Measurements from ENCODE around the gene PLPP3. TPM values are rescaled to one million over a fixed set of nuclear protein-coding genes. Genes with fewer than 3 reads are reported as not detected.

PLPP3 gene
- total RNA-seq, 1 experiment from 2014 or later: 8.2 TPM

GRCh38 chr1:56627019-56627635 is 47.8 kb upstream of the PLPP3 start:
- Histone ChIP-seq H3K4me1 (ENCODE audit: control insufficient read depth, insufficient read depth, low read length) (peaks cover 9% of the 10 kb centered on the region; the same call in 1 of the 2 replicates), H3K36me3 (ENCODE audit: control insufficient read depth, insufficient read depth, low read length) (no peaks in the 10 kb centered on the region), H3K4me3 (ENCODE audit: low read depth in 2 of 2, low read length in 2 of 2) (no peak overlapping the region), H3K27me3 (ENCODE audit: control insufficient read depth, insufficient read depth, low read length) (no peaks in the 10 kb centered on the region), H3K9me3 (ENCODE audit: control insufficient read depth, insufficient read depth, low read depth, low read length) (no peaks in the 10 kb centered on the region), H3K27ac (ENCODE audit: low read length) (no peak overlapping the region; the same call in 1 of the 2 replicates)
- intact Hi-C loops (cut with micrococcal nuclease; ENCODE audit: unreplicated experiment): no loop called here
- ATAC-seq (no peak), DNase-seq (ENCODE audit: low read depth, low spot score) (no peak)
- ChIA-PET POLR2A (no interaction called here), CTCF (interaction anchor here (0.6 kb wide), 1 partner anchor 38 kb away, joined by 3 read pairs; no protein-coding TSS in a partner anchor)
- in situ Hi-C loops (cut with HindIII; ENCODE audit: low pct_unique_long_range_greater_than_20kb, low sequenced_read_pairs): no loop called here
- no TSS peak for BruUV-seq (replicated peaks)
- TF ChIP-seq, protein P1, sequence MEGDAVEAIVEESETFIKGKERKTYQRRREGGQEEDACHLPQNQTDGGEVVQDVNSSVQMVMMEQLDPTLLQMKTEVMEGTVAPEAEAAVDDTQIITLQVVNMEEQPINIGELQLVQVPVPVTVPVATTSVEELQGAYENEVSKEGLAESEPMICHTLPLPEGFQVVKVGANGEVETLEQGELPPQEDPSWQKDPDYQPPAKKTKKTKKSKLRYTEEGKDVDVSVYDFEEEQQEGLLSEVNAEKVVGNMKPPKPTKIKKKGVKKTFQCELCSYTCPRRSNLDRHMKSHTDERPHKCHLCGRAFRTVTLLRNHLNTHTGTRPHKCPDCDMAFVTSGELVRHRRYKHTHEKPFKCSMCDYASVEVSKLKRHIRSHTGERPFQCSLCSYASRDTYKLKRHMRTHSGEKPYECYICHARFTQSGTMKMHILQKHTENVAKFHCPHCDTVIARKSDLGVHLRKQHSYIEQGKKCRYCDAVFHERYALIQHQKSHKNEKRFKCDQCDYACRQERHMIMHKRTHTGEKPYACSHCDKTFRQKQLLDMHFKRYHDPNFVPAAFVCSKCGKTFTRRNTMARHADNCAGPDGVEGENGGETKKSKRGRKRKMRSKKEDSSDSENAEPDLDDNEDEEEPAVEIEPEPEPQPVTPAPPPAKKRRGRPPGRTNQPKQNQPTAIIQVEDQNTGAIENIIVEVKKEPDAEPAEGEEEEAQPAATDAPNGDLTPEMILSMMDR (IDR thresholded peaks at IDR 0.05): no peak
- TF ChIP-seq POLR2AphosphoS5 (IDR thresholded peaks at IDR 0.05; ENCODE audit: low read depth, low read length) (no peak), REST (IDR thresholded peaks at IDR 0.05; ENCODE audit: insufficient read depth in 1 of 2, low read depth in 2 of 2, low read length in 1 of 2) (no peak), TCF7L2 (IDR thresholded peaks at IDR 0.05; ENCODE audit: low read depth, low read length) (no peak), SIN3A (IDR thresholded peaks at IDR 0.05; ENCODE audit: borderline replicate concordance, insufficient read depth, low read depth, low read length) (no peak)

DNA sequence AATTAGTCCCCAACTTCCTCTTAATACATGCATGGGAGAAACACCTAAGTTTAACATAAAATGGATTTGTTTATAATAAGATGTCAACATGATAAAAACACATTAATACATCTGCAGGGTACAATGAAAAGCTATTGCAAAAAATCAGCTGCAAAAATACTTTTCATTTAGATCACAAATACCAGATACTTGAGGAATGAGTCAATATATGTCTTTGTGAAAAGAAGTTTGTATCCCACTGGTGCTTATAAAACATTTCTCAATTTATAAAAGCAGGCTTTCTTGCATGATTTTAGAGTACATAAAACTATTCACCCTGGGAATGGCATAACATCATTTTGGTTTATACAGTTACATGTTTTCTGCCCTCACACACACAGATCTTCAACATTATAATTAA is 47.2 kb upstream of the PLPP3 start:
- H3K4me3 ChIP-seq (ENCODE audit: low read depth in 2 of 2, low read length in 2 of 2): no peak overlapping the region
- DNase-seq (ENCODE audit: low read depth, low spot score) (no peak), ATAC-seq (no peak)
- H3K4me1 ChIP-seq (ENCODE audit: control insufficient read depth, insufficient read depth, low read length): peaks cover 9% of the 10 kb centered on the region; the same call in 1 of the 2 replicates
- in situ Hi-C loops (cut with HindIII; ENCODE audit: low pct_unique_long_range_greater_than_20kb, low sequenced_read_pairs) (no loop called here), intact Hi-C loops (cut with micrococcal nuclease; ENCODE audit: unreplicated experiment) (no loop called here)
- CTCF ChIA-PET: no interaction called here
- H3K27ac ChIP-seq (ENCODE audit: low read length): no peak overlapping the region; the same call in 1 of the 2 replicates
- BruUV-seq (replicated peaks): no TSS peak
- H3K36me3 ChIP-seq (ENCODE audit: control insufficient read depth, insufficient read depth, low read length): no peaks in the 10 kb centered on the region
- no peaks in the 10 kb centered on the region for H3K9me3 ChIP-seq (ENCODE audit: control insufficient read depth, insufficient read depth, low read depth, low read length)
- POLR2A ChIA-PET: no interaction called here
- no peaks in the 10 kb centered on the region for H3K27me3 ChIP-seq (ENCODE audit: control insufficient read depth, insufficient read depth, low read length)
- no peak for TF ChIP-seq REST (IDR thresholded peaks at IDR 0.05; ENCODE audit: insufficient read depth in 1 of 2, low read depth in 2 of 2, low read length in 1 of 2)
- no peak for TF ChIP-seq TCF7L2 (IDR thresholded peaks at IDR 0.05; ENCODE audit: low read depth, low read length)
- TF ChIP-seq, protein P1 (IDR thresholded peaks at IDR 0.05): no peak
- no peak for TF ChIP-seq SIN3A (IDR thresholded peaks at IDR 0.05; ENCODE audit: borderline replicate concordance, insufficient read depth, low read depth, low read length)
- no peak for TF ChIP-seq POLR2AphosphoS5 (IDR thresholded peaks at IDR 0.05; ENCODE audit: low read depth, low read length)
